Measurements from ENCODE around the gene DIAPH2. TPM values are rescaled to one million over a fixed set of nuclear protein-coding genes. Genes with fewer than 3 reads are reported as not detected.

The DIAPH2 gene
- total and polyA plus RNA-seq, 2 of the 13 experiments (the other 11 are each of a cell fraction or from before 2014, with no cell fraction given) = 2.1 to 8.5 TPM

- TF ChIP-seq ZNF576 (CRISPR knock-in tag; IDR thresholded peaks at IDR 0.05) = no peak
- no peak for TF ChIP-seq ZSCAN20 (CRISPR knock-in tag; IDR thresholded peaks at IDR 0.05; ENCODE audit: borderline replicate concordance)
- TF ChIP-seq HDAC2 (CRISPR knock-in tag; IDR thresholded peaks at IDR 0.05) = no peak
- TF ChIP-seq ELK4 (CRISPR knock-in tag; IDR thresholded peaks at IDR 0.05; ENCODE audit: borderline replicate concordance) = no peak
- no peak for TF ChIP-seq RCOR2 (CRISPR knock-in tag; IDR thresholded peaks at IDR 0.05)
- no peak for TF ChIP-seq ZBTB8A (CRISPR knock-in tag; IDR thresholded peaks at IDR 0.05; ENCODE audit: borderline replicate concordance, low read depth)
- TF ChIP-seq ZNF280B (CRISPR knock-in tag; IDR thresholded peaks at IDR 0.05; ENCODE audit: borderline replicate concordance) = no peak
Measured at GRCh38 chrX:97145934-97146333, 461.3 kb downstream of the DIAPH2 start (continued).

- H3K27ac ChIP-seq (ENCODE audit: extremely low read length, insufficient read depth, low read length) = no peak overlapping the region
- intact Hi-C loops (cut with micrococcal nuclease; ENCODE audit: unreplicated experiment) = no loop called here
- in situ Hi-C loops (cut with HindIII; ENCODE audit: extremely low pct_ligation_motif_present, low pct_unique_long_range_greater_than_20kb) = no loop called here
- H3K9ac ChIP-seq (ENCODE audit: insufficient read depth, low read depth, low read length) = no peak overlapping the region
- ChIA-PET POLR2A (no interaction called here), CTCF (ENCODE audit: low intra/inter-chr PET ratio, low total read pairs) (no interaction called here)
- no peak for ATAC-seq
- no peaks in the 10 kb centered on the region for H3K79me2 ChIP-seq (ENCODE audit: insufficient read depth, low read length)
- H2AFZ ChIP-seq (ENCODE audit: low read length) = no peak overlapping the region
- H3K9me3 ChIP-seq (ENCODE audit: low read length) = no peaks in the 10 kb centered on the region
- DNase-seq (ENCODE audit: low spot score) = no peak
- no peaks in the 10 kb centered on the region for H3K4me1 ChIP-seq (ENCODE audit: insufficient read depth, low read length)
- no peaks in the 10 kb centered on the region for H3K27me3 ChIP-seq (ENCODE audit: control insufficient read depth in 1 of 2, insufficient read depth in 2 of 2, low read length in 2 of 2)
- H3K4me3 ChIP-seq (replicated peaks in 1 of 3; ENCODE audit: insufficient read depth in 1 of 3, low read depth in 2 of 3, low read length in 3 of 3) = no peak overlapping the region
- H3K4me2 ChIP-seq (ENCODE audit: low read depth, low read length) = no peak overlapping the region
- WGBS (ENCODE audit: low lambda C conversion rate) = 100% methylated on average over 1 of the region's 1 CpG
- no peaks in the 10 kb centered on the region for H4K20me1 ChIP-seq (ENCODE audit: insufficient read depth, low read length)
- no TSS peak for BruUV-seq (replicated peaks)
- H3K36me3 ChIP-seq (replicated peaks in 1 of 2; ENCODE audit: control insufficient read depth in 1 of 2, insufficient read depth in 2 of 2, low read length in 2 of 2) = no peaks in the 10 kb centered on the region
- FAIRE-seq = no peak
- no peak for TF ChIP-seq TCF12 (IDR thresholded peaks at IDR 0.05)
- TF ChIP-seq TCF12 (CRISPR knock-in tag; IDR thresholded peaks at IDR 0.05) = no peak
- TF ChIP-seq TGIF2 (CRISPR knock-in tag; IDR thresholded peaks at IDR 0.05) = no peak
- no peak for TF ChIP-seq FOSL1 (CRISPR knock-in tag; IDR thresholded peaks at IDR 0.05; ENCODE audit: borderline replicate concordance)
- TF ChIP-seq ZNF558 (CRISPR knock-in tag; IDR thresholded peaks at IDR 0.05; ENCODE audit: borderline replicate concordance) = no peak
- no peak for TF ChIP-seq ZNF891 (CRISPR knock-in tag; IDR thresholded peaks at IDR 0.05)
- TF ChIP-seq CBX1 (IDR thresholded peaks at IDR 0.05; ENCODE audit: low read depth) = no peak
- TF ChIP-seq ZNF136 (CRISPR knock-in tag; IDR thresholded peaks at IDR 0.05; ENCODE audit: low read depth) = no peak
- no peak for TF ChIP-seq PLSCR1 (CRISPR knock-in tag; IDR thresholded peaks at IDR 0.05; ENCODE audit: borderline replicate concordance)
- no peak for TF ChIP-seq MAFG (CRISPR knock-in tag; IDR thresholded peaks at IDR 0.05)
- TF ChIP-seq KMT2B (CRISPR knock-in tag; IDR thresholded peaks at IDR 0.05) = no peak
- TF ChIP-seq GABPB1 (CRISPR knock-in tag; IDR thresholded peaks at IDR 0.05) = no peak
- no peak for TF ChIP-seq ZNF547 (CRISPR knock-in tag; IDR thresholded peaks at IDR 0.05)
- TF ChIP-seq TBX3 (IDR thresholded peaks at IDR 0.05; ENCODE audit: borderline replicate concordance) = no peak
- no peak for TF ChIP-seq ZNF234 (CRISPR knock-in tag; conservative IDR thresholded peaks at IDR 0.05)
- no peak for TF ChIP-seq ZNF160 (CRISPR knock-in tag; IDR thresholded peaks at IDR 0.05)
- no peak for TF ChIP-seq ZNF839 (CRISPR knock-in tag; IDR thresholded peaks at IDR 0.05; ENCODE audit: borderline replicate concordance)
Measured at GRCh38 chrX:97155816-97156215, 471.2 kb downstream of the DIAPH2 start.

Measured in HepG2 (cell line).